ENCODE data around the gene TNFAIP1.

DNA sequence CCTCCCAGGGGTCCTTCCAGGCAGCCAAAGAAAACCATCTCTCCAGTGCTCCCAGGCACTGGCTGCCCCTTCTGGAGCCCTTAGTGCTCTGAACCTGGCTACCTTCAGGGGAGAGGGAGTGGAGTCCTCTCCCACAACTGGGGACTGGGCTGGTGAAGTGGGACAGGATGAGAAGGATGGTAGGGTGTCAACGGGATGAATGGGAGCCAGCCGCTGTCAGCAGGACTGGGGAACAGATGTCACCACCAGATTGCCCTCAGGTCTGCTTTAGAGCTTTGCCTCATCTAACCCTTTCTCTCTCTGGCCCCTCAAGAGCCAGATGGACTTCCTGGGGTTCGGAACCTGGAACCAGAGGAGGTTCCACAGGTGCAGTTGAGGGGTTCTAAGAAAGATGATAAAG lies 29.9 kb downstream of the TNFAIP1 start:
- TF ChIP-seq CTCF (IDR thresholded peaks at IDR 0.05): no peak
- no peak for TF ChIP-seq ZFX (IDR thresholded peaks at IDR 0.05; ENCODE audit: borderline replicate concordance)
